NCI-H446 (cell line): ENCODE data around the gene ATP1B3.
"Not testable (repeated sequence)": the region's sequence is repeated elsewhere in the genome, so short reads cannot be mapped to it uniquely, and the experiment has no call there.

ENCODE experiments used
- DNase-seq, 2 experiments: peaks; one replicate each; lab custom pipeline; 2025; lab: John Stamatoyannopoulos, UW

ATP1B3 gene

GRCh38 chr3:141905129-141905528, 28.7 kb downstream of the ATP1B3 start:
- no peak for DNase-seq

GRCh38 chr3:141909408-141909807, 33.0 kb downstream of the ATP1B3 start:
- no peak for DNase-seq

- DNase-seq: not testable (repeated sequence)
Observed at GRCh38 chr3:141909986-141910385, 33.5 kb downstream of the ATP1B3 start.

GRCh38 chr3:141913150-141913811, 36.8 kb downstream of the ATP1B3 start:
- peak; percentile 15 to 66 for DNase-seq

- DNase-seq: no peak
Observed at GRCh38 chr3:141914311-141914710, 37.9 kb downstream of the ATP1B3 start.

- DNase-seq: no peak
Observed at GRCh38 chr3:141915016-141915415, 38.6 kb downstream of the ATP1B3 start.

GRCh38 chr3:141915766-141916165, 39.3 kb downstream of the ATP1B3 start:
- no peak for DNase-seq

GRCh38 chr3:141920701-141921100, 44.3 kb downstream of the ATP1B3 start:
- DNase-seq: peak in 1 of 2 experiments; percentile 37

- DNase-seq: no peak
Observed at GRCh38 chr3:141921316-141921715, 44.9 kb downstream of the ATP1B3 start.

- not testable (repeated sequence) for DNase-seq
Observed at GRCh38 chr3:141925677-141926076, 49.2 kb downstream of the ATP1B3 start.

- no peak for DNase-seq
Observed at GRCh38 chr3:141926929-141927328, 50.5 kb downstream of the ATP1B3 start.

GRCh38 chr3:141928631-141929270, 52.3 kb downstream of the ATP1B3 start:
- DNase-seq: no peak

- no peak for DNase-seq
Observed at GRCh38 chr3:141929341-141929995, 53.0 kb downstream of the ATP1B3 start.

- DNase-seq: no peak
Observed at GRCh38 chr3:141930801-141931200, 54.4 kb downstream of the ATP1B3 start.

GRCh38 chr3:141933421-141934300, 57.2 kb downstream of the ATP1B3 start:
- no peak for DNase-seq

- DNase-seq: no peak
Observed at GRCh38 chr3:141934354-141934753, 57.9 kb downstream of the ATP1B3 start.

GRCh38 chr3:141938011-141938500, 61.6 kb downstream of the ATP1B3 start:
- DNase-seq: no peak

- no peak for DNase-seq
Observed at GRCh38 chr3:141939759-141940158, 63.3 kb downstream of the ATP1B3 start.

- peak; percentile 88 to 98 for DNase-seq
Observed at GRCh38 chr3:141940194-141940776, 63.8 kb downstream of the ATP1B3 start.

- DNase-seq: peak in 1 of 2 experiments; percentile 24
Observed at GRCh38 chr3:141941093-141941492, 64.7 kb downstream of the ATP1B3 start.

GRCh38 chr3:141942006-141942405, 65.6 kb downstream of the ATP1B3 start:
- DNase-seq: no peak
